Muscle of leg (tissue), 11 donors: ENCODE measurements around the gene BBLN. TPM values are rescaled to one million over a fixed set of nuclear protein-coding genes. Genes with fewer than 3 reads are reported as not detected.

ENCODE experiments used
- DNase-seq: peaks from one replicate; pipeline ENCODE4 v3.0.0; 2013
- H3K27ac ChIP-seq: one replicate; pipeline ENCODE4 v1.5.1; 2013; ENCODE audit warnings: mild to moderate bottlenecking, low read length, control low read depth
- H3K27me3 ChIP-seq: one replicate; pipeline ENCODE4 v1.6.1; 2013; ENCODE audit warnings: low read length; ENCODE audit not compliant: control insufficient read depth, insufficient read depth
- H3K36me3 ChIP-seq: one replicate; pipeline ENCODE4 v1.6.1; 2013; ENCODE audit warnings: low read length; ENCODE audit not compliant: control insufficient read depth, insufficient read depth
- H3K4me1 ChIP-seq: one replicate; pipeline ENCODE4 v1.6.1; 2013; ENCODE audit warnings: low read length; ENCODE audit not compliant: control insufficient read depth, insufficient read depth
- H3K4me3 ChIP-seq: one replicate; pipeline ENCODE4 v1.5.1; 2013; ENCODE audit warnings: low read length, control low read depth
- H3K9me3 ChIP-seq: replicated peaks from 2 replicates; pipeline ENCODE4 v1.6.1; 2013; ENCODE audit warnings: low read depth, low read length; ENCODE audit not compliant: control insufficient read depth
- WGBS: methylation state at CpG from one replicate; pipeline ENCODE4 v1.1.5; 2013; ENCODE audit warnings: missing lambda C conversion rate; ENCODE audit not compliant: insufficient coverage; 5-methylcytosine and 5-hydroxymethylcytosine counted together
- polyA plus RNA-seq, 8 donors: library from polyadenylated mRNA; unstranded; fragments of 120-200 nt; gene quantifications; one replicate each; pipeline versions ENCODE4 v1.2.1 to v1.2.3, GENCODE V29; 2013; ENCODE audit warnings: inconsistent platforms in 1 of 8, low replicate concordance in 1 of 8; ENCODE audit not compliant: insufficient read length in 8 of 8, insufficient read depth in 1 of 8
- total RNA-seq: library from RNA; stranded (reverse); fragments of 120-200 nt; gene quantifications from one replicate; pipeline ENCODE4 v1.2.4, GENCODE V29; 2013

Gene BBLN
- total and polyA plus RNA-seq, 9 donors, result 25.5 to 41.1 (median 29.7) TPM

DNA sequence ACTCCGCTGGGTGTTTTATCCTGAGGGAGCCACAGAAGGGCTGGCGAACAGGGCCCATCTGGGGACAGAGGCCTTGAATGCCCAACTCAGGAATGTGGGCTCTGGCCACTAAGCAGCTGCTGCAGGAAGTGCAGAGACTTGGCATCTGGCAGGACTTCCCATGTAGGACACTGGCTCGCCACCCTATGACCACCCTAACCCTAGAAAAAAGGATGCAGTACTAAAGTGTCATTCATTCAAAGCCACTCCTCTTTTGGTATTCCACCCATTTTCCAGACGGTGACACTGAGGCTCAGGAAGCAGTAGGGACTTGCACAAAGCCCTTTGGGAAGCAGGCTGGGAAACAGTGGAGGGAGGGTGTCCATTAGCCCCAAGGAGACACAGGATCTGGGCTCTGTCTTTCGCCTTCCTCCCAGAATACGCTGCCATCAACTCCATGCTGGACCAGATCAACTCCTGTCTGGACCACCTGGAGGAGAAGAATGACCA is 3.0 kb downstream of the BBLN start:
- H3K4me1 ChIP-seq, result peaks cover 13% of the 10 kb centered on the region
- DNase-seq, result no peak
- H3K27ac ChIP-seq, result no peak overlapping the region
- H3K36me3 ChIP-seq, result peaks cover 61% of the 10 kb centered on the region
- 97% methylated on average over 3 of the region's 6 CpGs for WGBS
- no peak overlapping the region for H3K4me3 ChIP-seq
- H3K27me3 ChIP-seq, result no peaks in the 10 kb centered on the region
- no peaks in the 10 kb centered on the region for H3K9me3 ChIP-seq

DNA sequence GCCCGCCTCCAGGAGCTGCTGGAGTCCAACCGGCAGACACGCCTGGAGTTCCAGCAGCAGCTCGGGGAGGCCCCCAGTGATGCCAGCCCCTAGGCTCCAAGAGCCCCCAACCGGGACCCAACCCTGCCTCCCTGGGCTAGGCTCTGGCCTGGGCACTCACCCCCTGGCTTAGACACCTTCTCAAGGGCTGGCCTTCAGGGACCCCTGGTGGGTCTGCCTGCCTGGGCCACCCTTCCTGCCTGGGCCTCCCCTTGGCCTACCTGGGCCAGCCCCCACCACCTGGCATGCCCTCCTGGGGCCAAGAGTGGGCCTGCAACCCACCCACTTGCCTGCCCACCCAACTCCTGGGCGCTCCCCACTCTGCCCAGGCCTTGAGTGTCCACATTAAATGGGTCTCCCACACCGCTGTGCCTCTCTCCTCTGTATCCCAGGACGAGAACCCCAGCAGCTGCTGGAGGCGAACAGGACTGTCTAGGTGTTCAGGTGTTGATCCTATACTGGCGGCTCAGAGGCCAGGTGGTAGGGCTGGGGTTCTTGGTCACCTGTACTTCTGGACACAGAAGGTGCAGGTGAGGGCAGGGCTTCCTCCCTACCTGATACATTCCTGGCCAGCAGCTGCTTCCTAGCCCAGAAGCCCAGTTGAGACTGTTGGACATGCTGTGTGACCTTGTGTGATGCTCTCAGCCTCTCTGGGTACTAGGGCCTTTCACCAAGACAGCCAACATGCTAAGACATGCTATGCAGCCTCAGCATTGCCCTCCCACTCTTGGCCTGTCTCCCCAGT is 3.6 kb downstream of the BBLN start:
- peaks cover 67% of the 10 kb centered on the region for H3K36me3 ChIP-seq
- DNase-seq, result no peak
- H3K27ac ChIP-seq, result no peak overlapping the region
- 95% methylated on average over 6 of the region's 10 CpGs for WGBS
- H3K27me3 ChIP-seq, result no peaks in the 10 kb centered on the region
- peaks cover 13% of the 10 kb centered on the region for H3K4me1 ChIP-seq
- no peaks in the 10 kb centered on the region for H3K9me3 ChIP-seq
- H3K4me3 ChIP-seq, result no peak overlapping the region

DNA sequence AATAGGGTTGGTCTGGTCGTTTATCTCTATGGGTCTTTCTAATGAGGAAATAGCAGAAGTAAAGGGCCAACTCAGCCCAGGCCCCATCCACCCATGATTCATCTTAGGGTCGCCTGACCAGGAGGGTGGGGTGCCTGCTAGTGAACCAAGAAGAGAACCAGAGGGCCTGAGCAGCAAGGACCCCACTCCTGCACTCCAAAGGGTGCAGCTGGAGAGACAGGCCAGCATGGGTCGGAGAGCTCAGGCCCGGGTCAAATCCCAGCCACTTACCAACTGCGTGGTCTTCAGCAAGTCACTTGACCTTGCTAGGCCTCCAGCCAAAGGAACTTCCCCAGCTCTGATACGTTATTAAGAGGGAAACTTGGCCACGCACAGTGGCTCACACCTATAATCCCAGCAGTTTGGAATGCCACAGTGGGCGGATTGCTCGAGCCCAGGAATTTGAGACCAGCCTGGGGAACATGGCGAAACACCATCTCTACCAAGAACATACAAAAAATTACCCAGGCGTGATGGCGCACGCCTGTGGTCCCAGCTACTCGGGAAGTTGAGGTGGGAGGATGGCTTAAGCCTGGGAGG is 4.3 kb downstream of the BBLN start:
- DNase-seq, result no peak
- WGBS, result 48% methylated on average over 4 of the region's 14 CpGs
- H3K9me3 ChIP-seq, result no peaks in the 10 kb centered on the region
- H3K27me3 ChIP-seq, result no peaks in the 10 kb centered on the region
- H3K36me3 ChIP-seq, result peaks cover 74% of the 10 kb centered on the region
- H3K4me1 ChIP-seq, result peaks cover 10% of the 10 kb centered on the region
- no peak overlapping the region for H3K4me3 ChIP-seq
- H3K27ac ChIP-seq, result no peak overlapping the region

DNA sequence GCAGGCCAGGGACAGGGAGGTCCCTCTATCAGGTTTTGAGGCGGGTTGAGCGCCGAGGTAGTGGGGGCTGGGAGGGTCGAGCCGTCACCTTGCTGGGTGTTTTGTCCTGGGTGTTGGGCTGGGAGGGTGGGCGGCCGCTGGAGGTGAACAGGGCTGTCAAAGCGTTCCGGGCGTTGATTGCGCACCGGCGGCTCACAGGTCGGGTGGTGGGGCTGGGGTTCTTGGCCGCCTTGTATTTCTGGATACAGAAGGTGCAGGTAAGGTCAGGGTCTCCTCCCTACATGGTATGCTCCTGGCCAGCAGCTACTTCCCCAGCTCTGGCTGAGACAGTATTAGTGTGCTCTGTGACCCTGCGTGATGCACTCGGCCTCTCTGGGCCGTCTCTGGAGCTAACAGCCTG is 6.1 kb downstream of the BBLN start:
- DNase-seq, result no peak
- WGBS, result 90% methylated on average over 7 of the region's 18 CpGs
- Histone ChIP-seq H3K36me3 (peaks cover 90% of the 10 kb centered on the region), H3K4me1 (peaks cover 2% of the 10 kb centered on the region), H3K4me3 (no peak overlapping the region), H3K27me3 (no peaks in the 10 kb centered on the region), H3K9me3 (no peaks in the 10 kb centered on the region), H3K27ac (no peak overlapping the region)

DNA sequence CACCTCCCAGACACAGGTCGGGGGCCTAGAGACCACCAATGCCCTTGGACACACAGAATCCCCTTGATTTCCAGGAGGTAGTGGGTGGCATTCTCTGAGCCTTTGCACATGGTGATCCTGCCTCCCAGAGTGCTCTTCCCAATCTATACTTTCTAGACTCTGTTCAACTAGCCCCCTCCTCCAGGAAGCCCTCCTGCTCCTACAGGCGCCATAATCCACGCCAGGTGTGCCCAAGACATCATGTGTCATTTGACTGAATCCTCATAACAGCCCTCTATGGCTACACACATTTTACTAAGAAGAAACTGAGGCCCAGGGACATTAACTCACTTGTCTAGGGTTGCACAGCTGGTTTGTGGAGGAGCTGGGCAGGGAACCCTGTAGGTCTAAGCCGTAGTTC is 7.1 kb downstream of the BBLN start:
- WGBS, result 100% methylated on average over 2 of the region's 4 CpGs
- H3K4me3 ChIP-seq, result no peak overlapping the region
- no peak for DNase-seq
- H3K9me3 ChIP-seq, result no peaks in the 10 kb centered on the region
- peaks cover 85% of the 10 kb centered on the region for H3K36me3 ChIP-seq
- H3K27ac ChIP-seq, result no peak overlapping the region
- no peaks in the 10 kb centered on the region for H3K27me3 ChIP-seq
- peaks cover 2% of the 10 kb centered on the region for H3K4me1 ChIP-seq

DNA sequence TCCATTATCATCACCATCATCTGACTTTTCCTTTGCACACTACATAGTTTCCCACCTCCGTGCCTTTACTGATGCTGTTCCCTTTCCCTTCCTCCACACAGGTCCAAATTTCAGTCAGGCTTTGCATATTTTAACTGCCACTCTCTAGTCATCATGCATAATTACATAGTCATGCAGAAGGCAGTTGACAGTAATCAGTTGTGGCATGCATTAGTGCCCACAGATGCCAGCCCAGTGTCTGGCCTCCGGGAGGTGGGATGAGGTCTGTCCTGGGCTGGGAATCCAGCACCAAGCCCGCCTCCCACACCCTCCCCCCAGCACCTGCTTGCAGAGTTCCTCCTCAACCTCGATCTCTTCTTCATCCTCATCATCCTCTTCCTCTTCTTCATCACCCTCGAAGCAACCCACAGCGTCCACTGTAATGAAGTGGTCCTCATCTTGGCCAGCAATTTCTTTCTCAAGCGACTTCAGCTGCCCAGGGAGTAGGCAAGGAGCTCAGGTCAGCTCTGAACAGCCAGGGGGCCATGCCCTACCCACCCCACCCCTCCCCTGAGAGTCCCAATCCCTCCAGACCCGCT is 8.8 kb downstream of the BBLN start:
- 92% methylated on average over 8 of the region's 8 CpGs for WGBS
- Histone ChIP-seq H3K9me3 (no peaks in the 10 kb centered on the region), H3K27me3 (no peaks in the 10 kb centered on the region), H3K4me1 (peaks cover 2% of the 10 kb centered on the region), H3K4me3 (no peak overlapping the region), H3K27ac (no peak overlapping the region), H3K36me3 (peaks cover 72% of the 10 kb centered on the region)
- no peak for DNase-seq

DNA sequence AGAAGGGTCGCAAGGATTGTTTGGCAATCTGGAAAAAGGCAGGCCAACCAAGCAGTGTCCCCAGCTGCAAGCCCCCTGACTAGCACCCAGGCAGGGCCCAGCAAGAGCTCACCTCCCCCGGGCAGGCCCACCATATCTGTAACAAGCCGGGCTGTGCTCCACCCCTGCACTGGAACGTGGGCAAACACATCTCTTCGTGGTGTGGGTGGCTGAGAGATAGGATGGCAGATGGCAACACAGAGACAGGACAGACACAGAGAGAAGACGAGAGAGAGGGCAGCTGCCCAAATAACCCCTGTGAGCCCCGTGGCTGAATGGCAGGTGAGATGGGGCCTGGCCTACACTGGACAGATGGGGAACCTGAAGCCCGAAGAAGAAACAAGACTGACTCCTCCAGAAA is 9.4 kb downstream of the BBLN start:
- Histone ChIP-seq H3K4me3 (no peak overlapping the region), H3K36me3 (peaks cover 72% of the 10 kb centered on the region), H3K4me1 (peaks cover 2% of the 10 kb centered on the region), H3K27me3 (no peaks in the 10 kb centered on the region), H3K9me3 (no peaks in the 10 kb centered on the region), H3K27ac (no peak overlapping the region)
- 79% methylated on average over 8 of the region's 8 CpGs for WGBS
- DNase-seq, result no peak

DNA sequence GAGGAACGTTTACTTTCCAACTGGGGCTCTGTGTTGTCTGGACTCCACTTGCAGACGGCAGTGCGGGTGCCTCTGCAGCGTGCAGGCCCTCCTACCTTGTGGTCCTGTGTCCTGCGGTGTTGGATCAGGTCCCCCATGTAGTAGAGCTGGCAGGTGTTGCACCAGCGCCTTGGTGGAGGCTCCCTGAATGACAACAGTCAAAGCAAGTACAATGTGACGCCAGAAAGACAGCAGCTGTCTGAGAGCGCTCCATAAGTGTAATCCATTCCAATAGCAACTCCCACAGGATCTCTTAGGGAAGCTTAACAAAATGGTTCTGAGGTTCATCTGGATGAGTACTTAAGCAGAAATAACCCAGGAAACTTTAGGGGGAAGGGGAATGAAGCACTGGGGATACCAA is 9.9 kb downstream of the BBLN start:
- H3K36me3 ChIP-seq, result peaks cover 71% of the 10 kb centered on the region
- H3K27ac ChIP-seq, result no peak overlapping the region
- H3K4me3 ChIP-seq, result no peak overlapping the region
- H3K9me3 ChIP-seq, result no peaks in the 10 kb centered on the region
- DNase-seq, result peak; percentile 54
- 53% methylated on average over 5 of the region's 8 CpGs for WGBS
- peaks cover 2% of the 10 kb centered on the region for H3K4me1 ChIP-seq
- H3K27me3 ChIP-seq, result no peaks in the 10 kb centered on the region

DNA sequence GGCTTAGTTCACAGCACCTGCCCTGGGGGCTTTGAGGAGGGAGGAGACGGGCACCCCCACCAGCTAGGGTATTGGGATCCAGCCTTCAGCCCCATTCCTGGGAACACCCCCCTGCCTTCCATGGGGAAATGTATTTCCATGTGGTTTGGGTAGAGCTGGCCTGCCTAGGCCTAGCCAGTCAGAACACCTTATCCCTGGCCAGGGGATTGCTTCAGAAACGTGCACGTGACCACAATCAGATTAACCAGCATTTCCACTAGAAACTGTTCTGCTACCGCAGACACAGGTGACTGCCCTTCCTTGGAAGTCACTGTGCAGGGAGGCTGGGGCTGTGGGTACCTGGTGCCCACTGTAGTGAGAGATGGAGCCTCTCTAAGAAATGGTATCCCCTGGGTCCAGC is 14.0 kb downstream of the BBLN start:
- no peak overlapping the region for H3K27ac ChIP-seq
- no CpG with 5 or more reads among the region's 4 CpGs for WGBS
- H3K9me3 ChIP-seq, result peaks cover 3% of the 10 kb centered on the region
- peaks cover 74% of the 10 kb centered on the region for H3K36me3 ChIP-seq
- H3K4me3 ChIP-seq, result no peak overlapping the region
- DNase-seq, result no peak
- peaks cover 2% of the 10 kb centered on the region for H3K4me1 ChIP-seq
- H3K27me3 ChIP-seq, result no peaks in the 10 kb centered on the region

DNA sequence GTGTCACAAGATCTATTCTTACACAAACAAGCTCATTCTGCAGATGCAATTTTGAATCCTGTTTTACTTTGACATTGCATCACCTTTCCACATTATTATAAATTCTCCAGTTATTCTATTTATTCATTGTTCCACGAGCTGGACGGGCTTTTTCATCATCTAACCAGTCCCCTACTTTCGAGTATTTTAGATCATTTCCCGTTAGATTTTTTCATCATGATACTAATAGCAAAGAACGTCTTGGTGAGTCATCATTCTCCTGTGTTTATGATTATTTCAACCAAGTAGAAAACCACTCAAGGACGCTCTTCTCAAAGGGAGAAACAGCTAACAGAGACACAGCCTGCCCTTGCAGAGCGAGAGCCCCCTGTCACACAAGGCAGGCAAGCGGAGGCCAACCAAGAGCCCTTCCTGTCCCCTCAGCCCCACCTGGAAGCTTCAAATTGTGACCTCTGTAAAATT is 15.1 kb downstream of the BBLN start:
- Histone ChIP-seq H3K9me3 (peaks cover 7% of the 10 kb centered on the region), H3K27me3 (no peaks in the 10 kb centered on the region), H3K36me3 (peaks cover 73% of the 10 kb centered on the region), H3K27ac (no peak overlapping the region), H3K4me1 (peaks cover 2% of the 10 kb centered on the region), H3K4me3 (no peak overlapping the region)
- no peak for DNase-seq
- WGBS, result 88% methylated on average over 3 of the region's 8 CpGs
